Chondrocyte (in vitro differentiated cells): ENCODE data around the gene PTPN3. TPM values are rescaled to one million over a fixed set of nuclear protein-coding genes. Genes with fewer than 3 reads are reported as not detected.

Source experiments
- DNase-seq: peaks from one replicate; pipeline ENCODE4 v3.0.0; 2021; ENCODE audit warnings: mixed read lengths, low spot score
- H3K27ac Mint-ChIP-seq: one replicate; pipeline ENCODE4 v1.8.0; 2021; ENCODE audit warnings: mild to moderate bottlenecking, moderate library complexity, mixed read lengths; ENCODE audit not compliant: unreplicated experiment
- H3K27me3 Mint-ChIP-seq: 2 replicates; pipeline ENCODE4 v1.8.0; 2021; ENCODE audit warnings: low read depth, mixed read lengths
- H3K36me3 Mint-ChIP-seq: 2 replicates; pipeline ENCODE4 v1.8.0; 2021; ENCODE audit warnings: low read depth, mixed read lengths
- H3K4me1 Mint-ChIP-seq: 2 replicates; pipeline ENCODE4 v1.8.0; 2021; ENCODE audit warnings: low read depth, mild to moderate bottlenecking, mixed read lengths
- H3K4me3 Mint-ChIP-seq: one replicate; pipeline ENCODE4 v1.8.0; 2021; ENCODE audit warnings: mild to moderate bottlenecking, moderate library complexity, mixed read lengths; ENCODE audit not compliant: unreplicated experiment
- H3K9me3 Mint-ChIP-seq: 2 replicates; pipeline ENCODE4 v1.8.0; 2021; ENCODE audit warnings: low read depth, mixed read lengths
- CTCF ChIP-seq: fragments of 200-600 bp; sonication (generic); IDR thresholded peaks from 2 replicates; pipeline ENCODE4 v1.5.0; 2021; ENCODE audit warnings: antibody characterized with exemption, mild to moderate bottlenecking, moderate library complexity
- total RNA-seq: library from RNA; stranded (reverse); gene quantifications from 3 replicates; pipeline ENCODE4 v1.2.1, GENCODE V29; 2021

The PTPN3 gene
- total RNA-seq, 1 donor from 2014 or later: 7.2 TPM

- Mint-ChIP-seq H3K4me1 (peaks cover 6% of the 10 kb centered on the region), H3K4me3 (no peak overlapping the region), H3K9me3 (no peaks in the 10 kb centered on the region), H3K27ac (no peak overlapping the region), H3K36me3 (peaks cover 13% of the 10 kb centered on the region), H3K27me3 (no peaks in the 10 kb centered on the region)
- no peak for DNase-seq
- no peak for TF ChIP-seq CTCF
These were observed 60.8 kb downstream of the PTPN3 start for GRCh38 chr9:109437286-109437685.

DNA sequence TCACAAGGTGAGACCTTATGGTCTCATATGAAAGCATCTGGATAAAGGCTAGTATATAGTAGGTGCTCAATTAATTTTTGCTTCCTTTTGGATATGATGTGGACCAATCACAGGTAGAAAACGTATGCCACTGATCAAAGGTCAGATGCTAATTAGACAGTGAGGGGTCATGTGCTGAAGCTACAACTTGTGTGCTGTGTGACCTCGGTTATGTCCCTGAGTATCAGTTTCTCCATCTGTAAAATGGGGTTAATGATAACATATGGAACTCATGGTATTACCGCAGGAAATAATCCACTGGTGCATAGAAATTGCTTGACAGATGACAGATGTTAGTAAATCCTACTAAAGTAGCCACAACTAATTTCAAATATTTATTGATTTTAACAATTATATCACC, 62.0 kb downstream of the PTPN3 start:
- no peak overlapping the region for H3K4me3 Mint-ChIP-seq
- TF ChIP-seq CTCF: no peak
- H3K27me3 Mint-ChIP-seq: no peaks in the 10 kb centered on the region
- H3K27ac Mint-ChIP-seq: no peak overlapping the region
- DNase-seq: no peak
- peaks cover 18% of the 10 kb centered on the region for H3K36me3 Mint-ChIP-seq
- peaks cover 3% of the 10 kb centered on the region for H3K4me1 Mint-ChIP-seq
- H3K9me3 Mint-ChIP-seq: no peaks in the 10 kb centered on the region

GRCh38 chr9:109433476-109433875, 64.6 kb downstream of the PTPN3 start:
- H3K36me3 Mint-ChIP-seq: peaks cover 16% of the 10 kb centered on the region
- no peak overlapping the region for H3K27ac Mint-ChIP-seq
- H3K4me3 Mint-ChIP-seq: no peak overlapping the region
- no peaks in the 10 kb centered on the region for H3K4me1 Mint-ChIP-seq
- TF ChIP-seq CTCF: no peak
- no peak for DNase-seq
- no peaks in the 10 kb centered on the region for H3K9me3 Mint-ChIP-seq
- H3K27me3 Mint-ChIP-seq: no peaks in the 10 kb centered on the region

- H3K9me3 Mint-ChIP-seq: no peaks in the 10 kb centered on the region
These were observed 67.9 kb downstream of the PTPN3 start for GRCh38 chr9:109430231-109430630.

GRCh38 chr9:109428854-109429253, 69.3 kb downstream of the PTPN3 start:
- no peak for DNase-seq
- Mint-ChIP-seq H3K4me1 (no peaks in the 10 kb centered on the region), H3K27ac (no peak overlapping the region), H3K27me3 (no peaks in the 10 kb centered on the region), H3K9me3 (no peaks in the 10 kb centered on the region), H3K36me3 (peaks cover 18% of the 10 kb centered on the region), H3K4me3 (no peak overlapping the region)
- no peak for TF ChIP-seq CTCF

More at GRCh38 chr9:109430231-109430630, 67.9 kb downstream of the PTPN3 start:
- Mint-ChIP-seq H3K4me1 (no peaks in the 10 kb centered on the region), H3K4me3 (no peak overlapping the region), H3K27me3 (no peaks in the 10 kb centered on the region), H3K27ac (no peak overlapping the region), H3K36me3 (peaks cover 22% of the 10 kb centered on the region)
- no peak for TF ChIP-seq CTCF
- DNase-seq: no peak
